D721Med (cell line): ENCODE data around the gene GPR137.

Experiments used
- DNase-seq: peaks from one replicate; pipeline ENCODE4 v3.0.0; 2011; ENCODE audit warnings: low spot score; ENCODE audit not compliant: insufficient read length
- FAIRE-seq: peaks from 2 replicates; lab custom pipeline; 2011; peaks lifted over from hg19 to GRCh38; lab: Jason Lieb, UNC
- TF ChIP-seq, protein P1 (sequence below): IDR thresholded peaks from 2 replicates; pipeline ENCODE4 v1.5.1; 2012; ENCODE audit warnings: mild to moderate bottlenecking, control low read depth; ENCODE audit not compliant: insufficient read depth; ENCODE audit errors: missing control alignments

Gene GPR137

DNA sequence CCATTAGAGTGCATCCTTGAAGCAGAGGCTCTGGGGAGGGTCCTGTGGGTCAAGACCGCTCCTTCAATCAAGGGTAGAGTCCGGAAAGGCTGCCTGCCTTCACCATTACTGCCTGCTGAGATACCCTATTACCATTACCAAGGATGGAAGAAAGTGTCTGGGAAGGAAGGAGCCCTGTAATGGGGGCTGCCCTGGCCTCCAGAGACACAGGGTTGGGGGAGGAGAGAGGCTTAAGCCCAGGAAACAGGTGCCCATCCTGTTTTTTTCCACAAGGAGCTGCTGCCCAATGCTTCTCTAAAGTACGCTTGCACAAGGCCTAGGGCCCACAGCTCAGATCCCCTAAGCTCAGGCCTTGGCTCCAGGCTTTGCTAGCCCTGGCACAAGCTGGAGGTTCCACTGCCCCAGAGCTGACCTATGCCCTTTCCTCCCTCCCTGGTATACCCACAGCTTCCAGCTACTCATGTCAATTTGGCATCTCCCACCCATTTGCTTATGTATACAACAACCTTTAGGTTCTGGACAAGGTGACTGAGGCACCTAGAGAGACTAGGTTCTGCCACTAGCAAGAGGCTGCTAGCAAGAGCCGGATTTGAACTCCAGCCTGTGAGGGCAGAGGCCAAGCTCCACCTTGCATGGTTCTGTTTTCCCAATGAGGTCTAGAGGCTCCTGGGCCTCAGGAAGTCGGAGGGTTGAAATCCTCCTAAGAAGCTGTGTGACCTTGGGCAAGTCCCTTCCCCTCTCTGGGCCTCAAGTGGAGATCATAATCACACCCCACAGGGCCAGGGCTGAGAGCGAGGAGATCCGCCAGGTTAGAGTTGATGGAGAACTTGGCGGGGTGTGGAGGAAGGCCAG, 35.9 kb upstream of the GPR137 start:
- FAIRE-seq, result no peak
- TF ChIP-seq, protein P1, sequence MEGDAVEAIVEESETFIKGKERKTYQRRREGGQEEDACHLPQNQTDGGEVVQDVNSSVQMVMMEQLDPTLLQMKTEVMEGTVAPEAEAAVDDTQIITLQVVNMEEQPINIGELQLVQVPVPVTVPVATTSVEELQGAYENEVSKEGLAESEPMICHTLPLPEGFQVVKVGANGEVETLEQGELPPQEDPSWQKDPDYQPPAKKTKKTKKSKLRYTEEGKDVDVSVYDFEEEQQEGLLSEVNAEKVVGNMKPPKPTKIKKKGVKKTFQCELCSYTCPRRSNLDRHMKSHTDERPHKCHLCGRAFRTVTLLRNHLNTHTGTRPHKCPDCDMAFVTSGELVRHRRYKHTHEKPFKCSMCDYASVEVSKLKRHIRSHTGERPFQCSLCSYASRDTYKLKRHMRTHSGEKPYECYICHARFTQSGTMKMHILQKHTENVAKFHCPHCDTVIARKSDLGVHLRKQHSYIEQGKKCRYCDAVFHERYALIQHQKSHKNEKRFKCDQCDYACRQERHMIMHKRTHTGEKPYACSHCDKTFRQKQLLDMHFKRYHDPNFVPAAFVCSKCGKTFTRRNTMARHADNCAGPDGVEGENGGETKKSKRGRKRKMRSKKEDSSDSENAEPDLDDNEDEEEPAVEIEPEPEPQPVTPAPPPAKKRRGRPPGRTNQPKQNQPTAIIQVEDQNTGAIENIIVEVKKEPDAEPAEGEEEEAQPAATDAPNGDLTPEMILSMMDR, result no peak
- DNase-seq, result no peak

DNA sequence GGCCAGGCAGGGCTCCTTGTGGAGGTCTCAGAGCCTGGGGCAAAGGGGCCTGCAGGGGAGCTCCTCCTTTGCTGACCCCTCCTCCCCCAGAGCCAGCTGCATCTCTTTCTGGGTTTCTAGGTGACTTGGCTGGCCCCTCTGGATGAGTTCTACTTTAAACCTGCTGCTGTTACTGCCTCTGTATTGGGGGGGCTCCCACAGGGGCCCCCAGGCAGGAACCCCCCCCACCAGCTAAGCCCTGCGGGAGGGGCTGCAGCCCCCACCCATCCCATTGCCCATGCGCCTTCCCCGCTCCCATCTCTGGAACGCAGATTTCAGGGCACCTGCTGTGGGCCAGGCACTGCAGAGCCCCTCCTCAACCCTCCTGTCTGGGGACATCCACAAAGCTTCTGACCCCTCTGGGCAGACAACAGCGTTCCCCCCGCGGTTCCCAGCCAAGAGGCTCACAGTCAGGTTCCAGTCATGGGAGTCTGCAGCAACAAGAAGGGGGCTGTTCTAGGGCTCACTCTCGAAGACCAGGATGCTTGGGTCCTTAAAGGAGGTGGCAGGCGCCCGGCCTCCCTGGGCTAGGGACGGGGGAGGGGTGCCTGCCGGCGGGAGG, 35.1 kb upstream of the GPR137 start:
- TF ChIP-seq, protein P1, result no peak

DNA sequence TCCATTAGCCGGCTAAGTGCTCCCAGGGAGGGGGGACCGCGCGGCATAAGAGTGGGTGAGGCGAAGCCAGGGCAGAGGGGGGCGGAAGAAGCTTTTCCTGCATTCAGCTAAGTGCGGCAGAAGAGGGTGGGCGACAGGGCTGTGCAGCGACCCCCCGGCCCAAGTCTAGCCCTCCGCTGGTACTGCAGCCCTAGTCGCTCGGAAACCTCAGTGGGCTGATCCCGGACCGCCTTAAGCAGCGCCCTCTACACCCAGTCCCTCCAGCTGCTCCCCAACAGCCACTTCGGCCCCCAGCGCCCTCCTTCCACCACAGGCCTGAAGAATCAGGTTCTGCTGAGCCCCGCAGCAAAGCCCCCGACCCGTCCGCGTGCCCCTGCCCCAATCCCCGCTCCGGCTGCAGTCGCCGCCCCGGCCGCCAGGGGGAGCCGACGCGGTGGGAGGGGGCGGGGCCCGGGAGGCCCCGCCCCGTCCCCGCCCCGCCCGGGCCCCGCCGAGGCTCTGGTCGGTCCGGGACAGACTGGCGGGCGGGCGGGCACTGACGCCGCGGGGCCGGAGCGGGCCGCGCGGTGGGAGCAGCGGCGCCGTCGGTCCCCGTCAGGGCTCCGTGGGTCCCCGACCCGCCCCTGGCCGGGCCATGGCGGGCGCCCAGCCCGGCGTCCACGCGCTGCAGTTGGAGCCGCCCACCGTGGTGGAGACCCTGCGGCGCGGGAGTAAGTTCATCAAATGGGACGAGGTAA, 34.5 kb upstream of the GPR137 start, which contains the start of gene PLCB3:
Gene PLCB3 (plus strand): TSS at position 515 of the 737 bp plus-strand sequence. CDS start 120 bp downstream, at position 635.
- peak; percentile 89 for DNase-seq
- TF ChIP-seq, protein P1, result peak; percentile 44
- no peak for FAIRE-seq

More for the DNA sequence above, 35.1 kb upstream of the GPR137 start:
- peak; percentile 76 for DNase-seq
- FAIRE-seq, result no peak

DNA sequence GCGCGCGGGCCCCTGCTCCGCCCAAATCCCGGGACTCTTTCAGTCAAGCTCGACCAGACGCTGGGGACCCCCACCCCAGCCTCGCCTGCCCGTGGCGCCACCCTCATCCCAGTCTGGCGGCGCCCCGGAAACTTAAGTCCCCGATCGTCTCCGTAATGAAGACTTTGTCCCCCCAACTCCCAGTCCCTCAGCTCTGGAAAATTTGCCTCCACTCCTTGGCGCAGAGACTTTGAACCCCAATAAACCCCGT, 34.0 kb upstream of the GPR137 start:
- FAIRE-seq, result no peak

DNA sequence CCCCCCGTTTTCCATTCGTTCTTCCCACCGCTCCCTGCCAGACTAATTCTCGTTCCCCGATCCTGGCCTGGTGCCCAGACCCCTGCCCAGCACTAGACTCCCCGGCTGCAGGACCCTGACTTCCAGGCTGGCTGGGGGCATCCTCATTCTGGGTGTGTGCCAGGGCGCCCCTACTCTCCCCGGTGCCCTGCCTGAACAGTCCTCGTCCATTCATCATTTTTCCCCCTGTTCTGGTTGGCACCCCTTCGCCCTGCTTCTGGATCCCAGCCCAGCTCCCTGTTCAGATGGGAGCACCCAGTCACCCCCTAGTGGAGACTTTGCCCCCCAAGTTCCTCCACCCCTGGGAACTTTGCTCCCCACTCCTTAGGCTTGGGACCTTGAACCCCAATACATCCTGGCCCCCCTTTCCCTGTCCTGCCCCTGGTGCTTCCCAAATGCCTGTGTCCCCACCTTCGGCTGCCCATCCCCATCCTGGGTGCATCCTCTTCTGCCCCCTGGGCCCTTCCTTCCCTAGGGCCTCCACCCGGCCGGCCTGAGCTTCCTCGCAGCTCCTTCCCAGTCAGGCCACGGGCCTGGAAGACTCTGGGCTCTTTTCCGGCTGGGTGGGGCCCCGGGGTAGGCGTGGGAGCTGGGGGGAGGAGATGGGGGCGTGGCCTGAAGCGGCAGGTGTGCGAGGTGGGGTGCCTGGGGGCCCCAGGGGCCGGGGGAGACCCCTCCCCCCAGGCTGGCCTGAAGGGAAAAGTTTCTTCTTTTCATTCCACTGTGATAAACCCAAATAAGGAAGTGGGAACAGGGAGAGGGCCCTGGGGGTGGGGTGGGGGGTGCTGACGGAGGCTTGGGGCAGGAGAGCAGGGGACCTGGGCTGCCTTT, 33.4 kb upstream of the GPR137 start:
- DNase-seq (no peak), FAIRE-seq (no peak)
- TF ChIP-seq, protein P1, result peak; percentile 28

More for the DNA sequence above, 34.0 kb upstream of the GPR137 start:
- DNase-seq, result no peak
- TF ChIP-seq, protein P1, result no peak

DNA sequence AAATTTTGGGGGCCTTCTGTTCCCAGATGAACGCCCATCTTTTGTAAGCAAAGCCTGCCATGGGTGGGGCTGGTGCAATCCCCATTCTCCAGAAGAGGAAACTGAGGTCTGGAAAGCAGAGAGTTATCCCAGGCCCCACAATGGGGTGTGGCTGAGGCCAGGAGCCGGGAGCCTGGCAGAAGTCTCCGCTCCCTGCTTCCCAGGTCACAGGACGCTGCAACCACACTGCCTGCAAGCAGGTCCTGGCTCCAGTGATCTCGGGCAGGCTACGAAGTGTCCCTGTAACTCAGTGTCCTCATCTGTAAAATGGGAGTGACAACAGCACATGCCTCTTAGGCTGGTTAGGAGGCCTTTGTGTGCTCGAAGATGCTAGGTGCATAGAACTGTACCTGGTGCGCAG, 32.6 kb upstream of the GPR137 start:
- TF ChIP-seq, protein P1, result no peak
- DNase-seq (no peak), FAIRE-seq (no peak)
